Measurements from ENCODE around the gene TEFM.

TEFM gene

DNA sequence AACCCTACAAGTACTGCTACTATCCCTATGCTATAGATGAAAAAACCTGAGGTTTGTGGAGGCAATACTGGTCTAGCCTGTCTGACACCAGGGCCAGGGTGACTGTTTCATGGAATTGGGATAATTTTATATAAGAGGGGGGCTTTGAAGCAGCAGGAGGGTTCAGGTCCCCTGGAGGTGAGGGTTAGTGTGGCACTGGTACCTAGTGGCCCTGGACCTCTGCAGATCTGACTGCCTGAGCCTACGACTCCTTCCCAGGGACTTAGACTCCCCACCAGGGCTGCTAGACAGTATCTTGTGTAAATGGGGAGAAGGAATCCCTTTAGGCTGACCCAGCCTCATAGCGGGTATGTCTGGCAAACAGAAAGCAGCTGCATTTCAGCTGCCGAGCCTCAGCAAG, 22.5 kb upstream of the TEFM start:
- DNase-seq (ENCODE audit: low read depth), result no peak
- no peak overlapping the region for H3K4me3 ChIP-seq (ENCODE audit: low read length)
- TF ChIP-seq, protein P1, sequence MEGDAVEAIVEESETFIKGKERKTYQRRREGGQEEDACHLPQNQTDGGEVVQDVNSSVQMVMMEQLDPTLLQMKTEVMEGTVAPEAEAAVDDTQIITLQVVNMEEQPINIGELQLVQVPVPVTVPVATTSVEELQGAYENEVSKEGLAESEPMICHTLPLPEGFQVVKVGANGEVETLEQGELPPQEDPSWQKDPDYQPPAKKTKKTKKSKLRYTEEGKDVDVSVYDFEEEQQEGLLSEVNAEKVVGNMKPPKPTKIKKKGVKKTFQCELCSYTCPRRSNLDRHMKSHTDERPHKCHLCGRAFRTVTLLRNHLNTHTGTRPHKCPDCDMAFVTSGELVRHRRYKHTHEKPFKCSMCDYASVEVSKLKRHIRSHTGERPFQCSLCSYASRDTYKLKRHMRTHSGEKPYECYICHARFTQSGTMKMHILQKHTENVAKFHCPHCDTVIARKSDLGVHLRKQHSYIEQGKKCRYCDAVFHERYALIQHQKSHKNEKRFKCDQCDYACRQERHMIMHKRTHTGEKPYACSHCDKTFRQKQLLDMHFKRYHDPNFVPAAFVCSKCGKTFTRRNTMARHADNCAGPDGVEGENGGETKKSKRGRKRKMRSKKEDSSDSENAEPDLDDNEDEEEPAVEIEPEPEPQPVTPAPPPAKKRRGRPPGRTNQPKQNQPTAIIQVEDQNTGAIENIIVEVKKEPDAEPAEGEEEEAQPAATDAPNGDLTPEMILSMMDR (IDR thresholded peaks at IDR 0.05; ENCODE audit: insufficient read depth, low read depth, low read length, missing control alignments), result no peak

DNA sequence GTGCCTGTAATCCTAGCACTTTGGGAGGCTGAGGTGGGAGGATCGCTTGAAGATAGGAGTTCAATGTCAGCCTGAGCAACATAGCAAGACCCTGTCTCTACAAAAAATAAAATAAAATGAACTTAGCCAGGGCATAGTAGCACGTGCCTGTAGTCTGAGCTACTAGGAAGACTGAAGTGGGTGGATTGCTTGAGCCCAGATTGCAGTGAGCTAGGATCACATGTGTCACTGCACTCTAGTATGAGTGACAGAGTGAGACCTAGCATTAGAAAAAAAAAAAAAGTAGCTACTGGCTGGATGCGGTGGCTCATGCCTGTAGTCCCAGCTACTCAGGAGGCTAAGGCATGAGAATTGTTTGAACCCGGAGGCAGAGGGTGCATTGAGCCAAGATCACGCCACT, 21.7 kb upstream of the TEFM start:
- H3K4me3 ChIP-seq (ENCODE audit: low read length), result no peak overlapping the region
- TF ChIP-seq, protein P1 (IDR thresholded peaks at IDR 0.05; ENCODE audit: insufficient read depth, low read depth, low read length, missing control alignments), result no peak
- no peak for DNase-seq (ENCODE audit: low read depth)

DNA sequence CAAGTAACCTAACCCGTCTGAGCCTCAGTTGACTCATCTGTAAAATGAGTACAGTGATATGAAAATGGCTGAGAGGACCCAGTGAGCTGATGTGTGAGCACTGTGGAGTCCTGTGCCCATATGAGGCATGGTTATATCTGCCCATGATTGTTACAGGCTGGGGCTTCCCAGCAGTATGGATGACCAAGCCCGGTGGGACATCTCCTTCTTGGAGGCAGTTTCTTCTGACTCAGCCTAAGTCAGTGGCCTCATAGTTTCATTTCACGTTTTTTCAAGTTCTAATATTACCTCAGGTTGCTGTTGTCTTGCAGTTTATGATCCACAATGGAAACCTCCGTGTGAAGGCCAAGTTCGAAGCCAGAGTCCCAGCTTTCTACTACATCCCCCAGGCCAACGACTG, 20.5 kb upstream of the TEFM start:
- TF ChIP-seq, protein P1 (IDR thresholded peaks at IDR 0.05; ENCODE audit: insufficient read depth, low read depth, low read length, missing control alignments), result no peak
- DNase-seq (ENCODE audit: low read depth), result no peak
- no peak overlapping the region for H3K4me3 ChIP-seq (ENCODE audit: low read length)

DNA sequence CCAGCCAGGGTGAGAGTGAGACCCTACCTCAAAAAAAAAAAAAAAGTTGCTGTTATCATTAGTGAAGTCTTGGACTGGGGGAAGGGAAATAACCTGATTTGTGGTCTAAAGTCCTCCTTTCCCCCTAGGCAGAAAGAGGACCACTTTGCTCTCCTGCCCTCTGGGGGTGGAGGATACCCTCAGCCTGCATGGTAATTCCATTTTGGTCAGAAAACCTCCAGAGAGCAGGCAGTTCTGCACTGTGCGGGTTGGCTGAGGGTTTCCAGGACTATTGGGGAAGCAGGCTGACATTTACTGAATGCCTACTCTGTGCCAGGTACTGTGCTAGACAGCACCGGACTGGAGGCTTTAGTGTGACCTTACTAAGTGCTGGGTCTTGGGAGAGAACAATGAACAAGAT, 18.3 kb upstream of the TEFM start:
- no peak for DNase-seq (ENCODE audit: low read depth)
- no peak overlapping the region for H3K4me3 ChIP-seq (ENCODE audit: low read length)
- TF ChIP-seq, protein P1 (IDR thresholded peaks at IDR 0.05; ENCODE audit: insufficient read depth, low read depth, low read length, missing control alignments), result no peak

DNA sequence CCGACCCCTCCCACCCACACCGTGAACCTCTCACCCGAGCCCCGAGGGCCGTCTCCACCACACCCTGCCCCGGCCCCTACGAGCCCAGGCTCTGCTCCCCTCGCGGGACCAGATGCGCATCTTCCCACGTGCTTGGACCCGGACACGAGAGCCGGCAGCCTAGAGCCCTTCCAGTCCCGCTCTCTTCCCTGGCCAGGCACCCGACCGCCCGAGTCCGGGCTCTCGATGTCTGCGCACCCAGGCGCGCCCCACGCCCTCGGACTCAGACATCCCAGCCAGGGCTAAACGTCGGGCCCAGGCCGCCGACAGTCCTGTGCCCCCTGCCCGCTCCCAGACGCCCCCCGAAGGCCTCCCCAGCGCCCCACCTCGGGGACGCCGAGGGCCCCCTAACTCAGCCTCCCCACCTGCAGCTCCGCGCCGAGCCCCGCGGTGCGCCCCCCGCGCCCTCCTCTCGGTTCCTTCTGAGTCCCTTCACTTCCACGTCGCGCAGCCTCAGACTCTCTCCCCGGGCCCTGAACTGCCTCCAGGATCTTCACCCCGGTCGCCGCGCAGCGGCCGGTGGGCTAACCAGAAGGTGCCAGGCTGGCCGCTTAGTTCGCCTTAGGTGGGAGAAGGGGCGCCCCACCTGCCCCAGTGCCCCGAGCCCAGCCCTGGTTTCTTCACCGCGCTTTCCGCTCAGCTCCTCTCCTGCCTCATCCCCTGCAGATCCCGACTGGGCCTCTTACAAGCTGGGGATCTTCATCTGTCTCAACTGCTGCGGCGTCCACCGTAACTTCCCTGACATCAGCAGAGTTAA, 16.4 kb upstream of the TEFM start:
- no peak for DNase-seq (ENCODE audit: low read depth)
- H3K4me3 ChIP-seq (ENCODE audit: low read length), result peak overlapping the region; percentile 50
- TF ChIP-seq, protein P1 (IDR thresholded peaks at IDR 0.05; ENCODE audit: insufficient read depth, low read depth, low read length, missing control alignments), result no peak

DNA sequence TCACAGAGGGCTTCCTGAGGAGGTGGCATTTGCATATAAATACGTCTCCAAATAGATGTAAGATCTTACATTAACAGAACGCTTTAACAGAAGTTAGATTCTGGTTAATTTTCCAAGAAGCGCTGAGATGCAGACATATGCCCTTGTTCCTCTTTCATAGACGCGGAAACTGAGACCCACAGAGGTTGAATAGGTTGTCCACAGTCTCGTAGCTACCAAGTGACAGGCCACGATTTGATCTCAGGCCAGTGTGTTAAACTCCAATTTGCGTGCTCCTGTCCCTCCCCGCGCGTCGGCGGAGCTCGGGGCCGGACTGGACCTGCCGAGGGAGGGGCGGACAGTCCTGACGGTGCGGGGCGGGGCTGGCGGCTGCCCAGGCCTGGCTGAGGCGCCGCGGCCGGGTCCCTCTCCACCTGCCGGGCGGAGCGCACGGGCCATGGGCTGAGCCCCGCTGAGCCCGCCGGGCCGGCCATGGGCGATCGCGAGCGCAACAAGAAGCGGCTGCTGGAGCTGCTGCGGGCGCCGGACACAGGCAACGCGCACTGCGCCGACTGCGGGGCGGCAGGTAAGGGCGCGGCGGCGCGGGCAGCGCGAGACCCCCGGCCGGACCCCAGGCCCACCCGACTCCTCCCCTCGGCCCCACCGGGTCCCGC, 15.6 kb upstream of the TEFM start, which contains the start of gene ADAP2:
TSS of gene ADAP2 (plus strand) at position 402 of the 653 bp plus-strand sequence. CDS start at position 472, 70 bp downstream.
- peak; percentile 67 for DNase-seq (ENCODE audit: low read depth)
- peak within 1 kb of the TSS; percentile 50 for H3K4me3 ChIP-seq (ENCODE audit: low read length)
- TF ChIP-seq, protein P1 (IDR thresholded peaks at IDR 0.05; ENCODE audit: insufficient read depth, low read depth, low read length, missing control alignments), result no peak

Data from epithelial cell of esophagus (primary cell).